GM23338 (cell line): ENCODE results near the gene RAB3B. TPM values are rescaled to one million over a fixed set of nuclear protein-coding genes. Genes with fewer than 3 reads are reported as not detected.

Source experiments
- ATAC-seq: fragments of 200-7000 bp; cut with Tn5 transposase; 3 replicates; pipeline ENCODE4 v1.9.1; 2020
- DNase-seq: peaks from one replicate; pipeline ENCODE4 v3.0.0-alpha.2; 2015; ENCODE audit warnings: low spot score
- H2AFZ ChIP-seq: fragments of 200-600 bp; sonication (generic); 2 replicates; pipeline ENCODE4 v1.8.0; 2016; ENCODE audit warnings: antibody characterized with exemption, mild to moderate bottlenecking, moderate library complexity
- H3F3A ChIP-seq: fragments of 200-600 bp; sonication (generic); replicated peaks from 2 replicates; pipeline ENCODE4 v1.8.0; 2017; ENCODE audit warnings: antibody characterized with exemption, mixed run types, low read depth
- H3K27ac ChIP-seq: fragments of 200-600 bp; sonication (generic); 2 replicates; pipeline ENCODE4 v1.6.1; 2016; ENCODE audit warnings: low read depth
- H3K27me3 ChIP-seq: fragments of 200-600 bp; sonication (generic); 2 replicates; pipeline ENCODE4 v1.8.0; 2016; ENCODE audit warnings: mild to moderate bottlenecking, mixed run types, moderate library complexity; ENCODE audit not compliant: insufficient read depth
- H3K36me3 ChIP-seq: fragments of 200-600 bp; sonication (generic); 2 replicates; pipeline ENCODE4 v1.8.0; 2016; ENCODE audit warnings: mild to moderate bottlenecking; ENCODE audit not compliant: insufficient read depth
- H3K4me1 ChIP-seq: fragments of 200-600 bp; sonication (generic); 2 replicates; pipeline ENCODE4 v1.8.0; 2016; ENCODE audit warnings: mild to moderate bottlenecking, moderate library complexity; ENCODE audit not compliant: insufficient read depth
- H3K4me2 ChIP-seq: fragments of 200-600 bp; sonication (generic); 2 replicates; pipeline ENCODE4 v1.7.1; 2017; ENCODE audit warnings: mixed run types
- H3K4me3 ChIP-seq: fragments of 200-600 bp; sonication (generic); 2 replicates; pipeline ENCODE4 v1.6.1; 2016; ENCODE audit warnings: mixed run types
- H3K79me2 ChIP-seq: fragments of 200-600 bp; sonication (generic); replicated peaks from 2 replicates; pipeline ENCODE4 v1.8.0; 2017; ENCODE audit warnings: mild to moderate bottlenecking; ENCODE audit not compliant: insufficient read depth
- H3K9me2 ChIP-seq: fragments of 200-600 bp; sonication (generic); 2 replicates; pipeline ENCODE4 v1.8.0; 2017; ENCODE audit not compliant: insufficient read depth
- H4K20me1 ChIP-seq: fragments of 200-600 bp; sonication (generic); replicated peaks from 2 replicates; pipeline ENCODE4 v1.8.0; 2017; ENCODE audit warnings: mild to moderate bottlenecking; ENCODE audit not compliant: insufficient read depth
- H3K27ac Mint-ChIP-seq: 2 replicates; pipeline ENCODE4 v1.8.0; 2020; ENCODE audit warnings: inconsistent platforms, mild to moderate bottlenecking, moderate library complexity, mixed read lengths
- H3K27me3 Mint-ChIP-seq: 3 replicates; pipeline ENCODE4 v1.8.0; 2022; ENCODE audit warnings: low read depth, mild to moderate bottlenecking, moderate library complexity, mixed read lengths, inconsistent platforms; ENCODE audit not compliant: insufficient read depth, poor library complexity
- H3K36me3 Mint-ChIP-seq: 3 replicates; pipeline ENCODE4 v1.8.0; 2021; ENCODE audit warnings: low read depth, mild to moderate bottlenecking, inconsistent platforms, moderate library complexity, mixed read lengths
- H3K4me1 Mint-ChIP-seq: 3 replicates; pipeline ENCODE4 v1.8.0; 2020; ENCODE audit warnings: mild to moderate bottlenecking, inconsistent platforms, mixed read lengths
- H3K4me3 Mint-ChIP-seq: 3 replicates; pipeline ENCODE4 v1.8.0; 2021; ENCODE audit warnings: moderate library complexity, mild to moderate bottlenecking, inconsistent platforms, mixed read lengths
- H3K9me3 Mint-ChIP-seq: 3 replicates; pipeline ENCODE4 v1.8.0; 2020; ENCODE audit warnings: moderate library complexity, mild to moderate bottlenecking, inconsistent platforms, mixed read lengths
- CTCF ChIP-seq, 2 experiments: fragments of 200-600 bp in 1 of 2; sonication (generic) in 1 of 2; conservative IDR thresholded peaks; 2 replicates each; pipeline versions ENCODE4 v1.5.1 to v1.6.1; 2016 to 2017; ENCODE audit warnings: antibody characterized with exemption in 2 of 2, low read depth in 2 of 2, mild to moderate bottlenecking in 2 of 2, moderate library complexity in 1 of 2
- ETS1 ChIP-seq: IDR thresholded peaks from 2 replicates; pipeline ENCODE4 v1.6.1; 2016; ENCODE audit warnings: antibody characterized with exemption
- EZH2 ChIP-seq: fragments of 200-600 bp; sonication (generic); IDR thresholded peaks from one replicate; pipeline ENCODE4 v1.8.0; 2017; ENCODE audit warnings: antibody characterized with exemption, mild to moderate bottlenecking, low read depth; ENCODE audit not compliant: unreplicated experiment
- JUNB ChIP-seq: IDR thresholded peaks from one replicate; pipeline ENCODE4 v1.6.1; 2016; ENCODE audit warnings: antibody characterized with exemption; ENCODE audit not compliant: unreplicated experiment
- NANOG ChIP-seq: IDR thresholded peaks from 2 replicates; pipeline ENCODE4 v1.6.1; 2016; ENCODE audit warnings: antibody characterized with exemption, borderline replicate concordance
- REST ChIP-seq: IDR thresholded peaks from one replicate; pipeline ENCODE4 v1.6.1; 2018; ENCODE audit warnings: antibody characterized with exemption; ENCODE audit not compliant: unreplicated experiment
- ZNF331 ChIP-seq: fragments of 250-450 bp; sonication (Bioruptor Pico); IDR thresholded peaks from 2 replicates; pipeline ENCODE4 v1.5.0; 2020; ENCODE audit warnings: low read depth, mild to moderate bottlenecking, moderate library complexity
- polyA plus RNA-seq: library from polyadenylated mRNA; unstranded; fragments of >200 nt; fragmentation: Nextera tagmentation; extraction: Ambion mirVana; gene quantifications from 2 replicates; pipeline ENCODE4 v1.2.1, GENCODE V29; 2016
- total RNA-seq: library from RNA; depleted of rRNA; stranded (reverse); fragments of >200 nt; shearing (Covaris generic); gene quantifications from 2 replicates; pipeline ENCODE4 v1.2.3, GENCODE V29; 2014

The RAB3B gene
- total and polyA plus RNA-seq, 2 experiments from 2014 or later = 18.3 to 37.9 TPM

- Mint-ChIP-seq H3K4me1 (peaks cover 23% of the 10 kb centered on the region), H3K27me3 (peaks cover 8% of the 10 kb centered on the region), H3K27ac (no peak overlapping the region), H3K36me3 (peaks cover 45% of the 10 kb centered on the region), H3K4me3 (no peak overlapping the region), H3K9me3 (peaks cover 20% of the 10 kb centered on the region)
- H3K27me3 ChIP-seq = no peaks in the 10 kb centered on the region
- H3K9me2 ChIP-seq = no peaks in the 10 kb centered on the region
- H3K4me3 ChIP-seq = no peak overlapping the region
- ATAC-seq (no peak), DNase-seq (no peak)
- H3K4me1 ChIP-seq = peaks cover 23% of the 10 kb centered on the region
- 0 out of 2 replicates have a peak, but pooled peaks cover 3% of the 10 kb centered on the region for H4K20me1 ChIP-seq
- H3K4me2 ChIP-seq = no peak overlapping the region
- peaks cover 2% of the 10 kb centered on the region; the same call in 1 of the 2 replicates for H3F3A ChIP-seq
- no peaks in the 10 kb centered on the region; the same call in 1 of the 2 replicates for H3K36me3 ChIP-seq
- no peak overlapping the region for H3K27ac ChIP-seq
- TF ChIP-seq NANOG (no peak), CTCF (conservative IDR thresholded peaks at IDR 0.05; ENCODE audit: low read depth in 2 of 2) (no peak), EZH2 (no peak)
- H2AFZ ChIP-seq = no peak overlapping the region
- H3K79me2 ChIP-seq = peaks cover 5% of the 10 kb centered on the region; the same call in 1 of the 2 replicates
These were observed 37.9 kb downstream of the RAB3B start for GRCh38 chr1:51952638-51953037.

- Histone ChIP-seq H3K4me2 (no peak overlapping the region), H3K36me3 (no peaks in the 10 kb centered on the region; the same call in 1 of the 2 replicates), H3K4me3 (no peak overlapping the region), H3K79me2 (peaks cover 5% of the 10 kb centered on the region; the same call in 1 of the 2 replicates), H3K27ac (no peak overlapping the region), H3F3A (peaks cover 2% of the 10 kb centered on the region; the same call in 1 of the 2 replicates), H3K9me2 (no peaks in the 10 kb centered on the region), H3K27me3 (no peaks in the 10 kb centered on the region), H2AFZ (no peak overlapping the region), H3K4me1 (peaks cover 5% of the 10 kb centered on the region), H4K20me1 (no peaks in the 10 kb centered on the region; the same call in 1 of the 2 replicates)
- peaks cover 45% of the 10 kb centered on the region for H3K36me3 Mint-ChIP-seq
- H3K9me3 Mint-ChIP-seq = peaks cover 20% of the 10 kb centered on the region
- no peak overlapping the region for H3K4me3 Mint-ChIP-seq
- peaks cover 8% of the 10 kb centered on the region for H3K27me3 Mint-ChIP-seq
- TF ChIP-seq CTCF (conservative IDR thresholded peaks at IDR 0.05; ENCODE audit: low read depth in 2 of 2) (no peak), JUNB (no peak), ETS1 (no peak), REST (no peak), ZNF331 (CRISPR knock-in tag) (no peak)
- no peak for ATAC-seq
- no peak overlapping the region for H3K27ac Mint-ChIP-seq
- peaks cover 5% of the 10 kb centered on the region for H3K4me1 Mint-ChIP-seq
- DNase-seq = no peak
These were observed 39.8 kb downstream of the RAB3B start for GRCh38 chr1:51950701-51951100.
